Measurements from ENCODE around the gene CASKIN1. TPM values are rescaled to one million over a fixed set of nuclear protein-coding genes. Genes with fewer than 3 reads are reported as not detected.

The CASKIN1 gene
- total and polyA plus RNA-seq, 10 of the 15 experiments (the other 5 are each of a cell fraction or from before 2014, with no cell fraction given): 0.03 to 0.33 (median 0.11) TPM; not detected in 5

DNA sequence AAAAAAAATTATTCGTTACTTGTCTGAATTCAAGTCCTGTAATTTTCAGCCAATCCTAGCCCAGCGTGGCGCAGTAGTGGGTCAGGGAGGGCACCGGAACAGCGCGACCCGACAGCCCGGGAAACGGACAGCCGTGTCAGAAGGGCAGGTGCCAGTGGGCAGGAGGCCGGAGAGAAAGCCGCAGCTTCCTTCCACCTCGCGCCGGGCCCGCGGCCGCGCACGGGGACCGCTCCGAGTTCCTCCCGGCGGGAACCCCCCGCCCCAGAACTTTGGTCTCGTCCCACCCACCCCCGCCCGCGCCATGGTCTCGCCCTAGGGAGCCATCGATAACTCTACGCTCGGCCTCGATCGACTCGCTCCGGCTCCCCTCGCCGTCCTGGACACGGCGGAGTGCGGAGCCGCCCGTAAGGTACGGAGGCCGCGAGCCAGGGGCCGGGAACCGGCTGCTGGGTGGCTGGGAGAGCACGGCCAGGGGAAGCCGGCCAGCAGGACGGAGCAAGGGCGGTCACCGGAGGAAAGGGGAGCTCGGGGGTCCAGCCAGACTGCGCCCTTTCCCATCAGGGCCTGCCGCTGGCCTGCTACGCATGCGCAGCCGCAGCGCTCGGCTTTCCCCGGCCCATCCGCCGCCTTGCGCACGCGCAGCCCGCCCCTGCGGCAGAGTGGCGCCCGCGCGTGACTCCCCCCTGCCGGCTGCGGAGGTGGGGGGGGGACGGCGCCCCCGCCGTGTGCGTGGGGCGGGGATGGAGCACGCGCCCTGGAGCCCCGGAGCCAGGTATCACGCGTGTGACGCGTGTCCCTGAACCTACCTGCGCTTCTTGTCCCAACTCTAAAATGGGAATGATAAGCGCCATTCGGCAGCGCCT is 8.9 kb upstream of the CASKIN1 start, which contains the start of gene MLST8 (continued):
- TF ChIP-seq, protein P1, sequence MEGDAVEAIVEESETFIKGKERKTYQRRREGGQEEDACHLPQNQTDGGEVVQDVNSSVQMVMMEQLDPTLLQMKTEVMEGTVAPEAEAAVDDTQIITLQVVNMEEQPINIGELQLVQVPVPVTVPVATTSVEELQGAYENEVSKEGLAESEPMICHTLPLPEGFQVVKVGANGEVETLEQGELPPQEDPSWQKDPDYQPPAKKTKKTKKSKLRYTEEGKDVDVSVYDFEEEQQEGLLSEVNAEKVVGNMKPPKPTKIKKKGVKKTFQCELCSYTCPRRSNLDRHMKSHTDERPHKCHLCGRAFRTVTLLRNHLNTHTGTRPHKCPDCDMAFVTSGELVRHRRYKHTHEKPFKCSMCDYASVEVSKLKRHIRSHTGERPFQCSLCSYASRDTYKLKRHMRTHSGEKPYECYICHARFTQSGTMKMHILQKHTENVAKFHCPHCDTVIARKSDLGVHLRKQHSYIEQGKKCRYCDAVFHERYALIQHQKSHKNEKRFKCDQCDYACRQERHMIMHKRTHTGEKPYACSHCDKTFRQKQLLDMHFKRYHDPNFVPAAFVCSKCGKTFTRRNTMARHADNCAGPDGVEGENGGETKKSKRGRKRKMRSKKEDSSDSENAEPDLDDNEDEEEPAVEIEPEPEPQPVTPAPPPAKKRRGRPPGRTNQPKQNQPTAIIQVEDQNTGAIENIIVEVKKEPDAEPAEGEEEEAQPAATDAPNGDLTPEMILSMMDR (IDR thresholded peaks at IDR 0.05 in 2 of 3, conservative IDR thresholded peaks at IDR 0.05 in 1 of 3; ENCODE audit: control insufficient read depth in 2 of 3, extremely low read depth in 1 of 3, insufficient read depth in 1 of 3, low read depth in 3 of 3, low read length in 3 of 3): peak in 1 of 3 experiments; percentile 2; a peak in 1 of 6 replicates
- TF ChIP-seq KDM1A (IDR thresholded peaks at IDR 0.05; ENCODE audit: borderline replicate concordance) (no peak), BCL11A (IDR thresholded peaks at IDR 0.05; ENCODE audit: low read depth, low read length) (no peak), TCF3 (IDR thresholded peaks at IDR 0.05; ENCODE audit: borderline replicate concordance, insufficient read depth, low read depth, low read length) (0 out of 2 replicates have a peak, but pooled peaks have one; percentile 17), BACH1 (IDR thresholded peaks at IDR 0.05; ENCODE audit: borderline replicate concordance) (peak; percentile 96), SRF (IDR thresholded peaks at IDR 0.05; ENCODE audit: low read depth in 2 of 2, low read length in 2 of 2) (peak; percentile 96 to 99), LARP7 (IDR thresholded peaks at IDR 0.05) (peak; percentile 82), POLR2AphosphoS2 (IDR thresholded peaks at IDR 0.05; ENCODE audit: low read depth, low read length) (peak; percentile 95), SIN3A (IDR thresholded peaks at IDR 0.05; ENCODE audit: low read depth, low read length) (peak; percentile 41; the same call in 1 of the 2 replicates), EED (IDR thresholded peaks at IDR 0.05; ENCODE audit: low read depth) (peak; percentile 28; the same call in 1 of the 2 replicates), MTA2 (IDR thresholded peaks at IDR 0.05; ENCODE audit: low read depth) (peak; percentile 15; the same call in 1 of the 2 replicates), TAF1 (IDR thresholded peaks at IDR 0.05; ENCODE audit: borderline replicate concordance, low read depth, low read length) (peak; percentile 86), CBX5 (IDR thresholded peaks at IDR 0.05; ENCODE audit: low read depth) (no peak), CBX3 (IDR thresholded peaks at IDR 0.05; ENCODE audit: borderline replicate concordance, low read depth) (no peak), RB1 (IDR thresholded peaks at IDR 0.05; ENCODE audit: borderline replicate concordance) (peak; percentile 91; the same call in 1 of the 2 replicates), CREM (IDR thresholded peaks at IDR 0.05; ENCODE audit: low read depth) (peak; percentile 74), ZNF217 (IDR thresholded peaks at IDR 0.05) (peak; percentile 69), EZH2 (IDR thresholded peaks at IDR 0.05; ENCODE audit: borderline replicate concordance, control insufficient read depth, low read depth, low read length) (no peak)
- TF ChIP-seq, protein P2, sequence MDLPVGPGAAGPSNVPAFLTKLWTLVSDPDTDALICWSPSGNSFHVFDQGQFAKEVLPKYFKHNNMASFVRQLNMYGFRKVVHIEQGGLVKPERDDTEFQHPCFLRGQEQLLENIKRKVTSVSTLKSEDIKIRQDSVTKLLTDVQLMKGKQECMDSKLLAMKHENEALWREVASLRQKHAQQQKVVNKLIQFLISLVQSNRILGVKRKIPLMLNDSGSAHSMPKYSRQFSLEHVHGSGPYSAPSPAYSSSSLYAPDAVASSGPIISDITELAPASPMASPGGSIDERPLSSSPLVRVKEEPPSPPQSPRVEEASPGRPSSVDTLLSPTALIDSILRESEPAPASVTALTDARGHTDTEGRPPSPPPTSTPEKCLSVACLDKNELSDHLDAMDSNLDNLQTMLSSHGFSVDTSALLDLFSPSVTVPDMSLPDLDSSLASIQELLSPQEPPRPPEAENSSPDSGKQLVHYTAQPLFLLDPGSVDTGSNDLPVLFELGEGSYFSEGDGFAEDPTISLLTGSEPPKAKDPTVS (IDR thresholded peaks at IDR 0.05; ENCODE audit: low read depth, low read length): 0 out of 2 replicates have a peak, but pooled peaks have one; percentile 19
- TF ChIP-seq, protein P3, sequence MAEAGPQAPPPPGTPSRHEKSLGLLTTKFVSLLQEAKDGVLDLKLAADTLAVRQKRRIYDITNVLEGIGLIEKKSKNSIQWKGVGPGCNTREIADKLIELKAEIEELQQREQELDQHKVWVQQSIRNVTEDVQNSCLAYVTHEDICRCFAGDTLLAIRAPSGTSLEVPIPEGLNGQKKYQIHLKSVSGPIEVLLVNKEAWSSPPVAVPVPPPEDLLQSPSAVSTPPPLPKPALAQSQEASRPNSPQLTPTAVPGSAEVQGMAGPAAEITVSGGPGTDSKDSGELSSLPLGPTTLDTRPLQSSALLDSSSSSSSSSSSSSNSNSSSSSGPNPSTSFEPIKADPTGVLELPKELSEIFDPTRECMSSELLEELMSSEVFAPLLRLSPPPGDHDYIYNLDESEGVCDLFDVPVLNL (IDR thresholded peaks at IDR 0.05; ENCODE audit: low read depth, low read length): no peak
- TF ChIP-seq, protein P4, sequence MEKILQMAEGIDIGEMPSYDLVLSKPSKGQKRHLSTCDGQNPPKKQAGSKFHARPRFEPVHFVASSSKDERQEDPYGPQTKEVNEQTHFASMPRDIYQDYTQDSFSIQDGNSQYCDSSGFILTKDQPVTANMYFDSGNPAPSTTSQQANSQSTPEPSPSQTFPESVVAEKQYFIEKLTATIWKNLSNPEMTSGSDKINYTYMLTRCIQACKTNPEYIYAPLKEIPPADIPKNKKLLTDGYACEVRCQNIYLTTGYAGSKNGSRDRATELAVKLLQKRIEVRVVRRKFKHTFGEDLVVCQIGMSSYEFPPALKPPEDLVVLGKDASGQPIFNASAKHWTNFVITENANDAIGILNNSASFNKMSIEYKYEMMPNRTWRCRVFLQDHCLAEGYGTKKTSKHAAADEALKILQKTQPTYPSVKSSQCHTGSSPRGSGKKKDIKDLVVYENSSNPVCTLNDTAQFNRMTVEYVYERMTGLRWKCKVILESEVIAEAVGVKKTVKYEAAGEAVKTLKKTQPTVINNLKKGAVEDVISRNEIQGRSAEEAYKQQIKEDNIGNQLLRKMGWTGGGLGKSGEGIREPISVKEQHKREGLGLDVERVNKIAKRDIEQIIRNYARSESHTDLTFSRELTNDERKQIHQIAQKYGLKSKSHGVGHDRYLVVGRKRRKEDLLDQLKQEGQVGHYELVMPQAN (conservative IDR thresholded peaks at IDR 0.05): peak; percentile 86
